GM12872 (cell line): ENCODE measurements around the gene TMC2.

Experiments
- CTCF ChIP-seq: IDR thresholded peaks from 3 replicates; pipeline ENCODE4 v1.5.1; 2011; ENCODE audit warnings: low read depth, mild to moderate bottlenecking, low read length, moderate library complexity; ENCODE audit not compliant: insufficient read depth

TMC2 gene

GRCh38 chr20:2536560-2536986 is at the start of gene TMC2:
TSS of gene TMC2 (plus strand) at chr20:2536573. CDS start at chr20:2536622, 49 bp downstream.
- no peak for TF ChIP-seq CTCF

- no peak for TF ChIP-seq CTCF
Measured at GRCh38 chr20:2507464-2507863, 28.9 kb upstream of the TMC2 start.

GRCh38 chr20:2507875-2508630 is 28.3 kb upstream of the TMC2 start:
- no peak for TF ChIP-seq CTCF

- no peak for TF ChIP-seq CTCF
Measured at GRCh38 chr20:2508631-2509467, 27.5 kb upstream of the TMC2 start, which contains the start of gene ZNF343. TSS of gene ZNF343 (minus strand) at chr20:2508915. CDS start at chr20:2493895, 15,020 bp downstream.

GRCh38 chr20:2509468-2509781 is 26.9 kb upstream of the TMC2 start:
- TF ChIP-seq CTCF: no peak

- TF ChIP-seq CTCF: no peak
Measured at GRCh38 chr20:2509794-2510193, 26.6 kb upstream of the TMC2 start.

- TF ChIP-seq CTCF: no peak
Measured at GRCh38 chr20:2515203-2515602, 21.2 kb upstream of the TMC2 start.
